IPS-18a (cell line): ENCODE measurements around the gene DLEC1.

Source experiments
- H3K27ac ChIP-seq: one replicate; pipeline ENCODE4 v1.5.1; 2013; ENCODE audit warnings: low read length
- H3K27me3 ChIP-seq: one replicate; pipeline ENCODE4 v1.6.1; 2013; ENCODE audit warnings: mild to moderate bottlenecking, low read length; ENCODE audit not compliant: control insufficient read depth, insufficient read depth
- H3K36me3 ChIP-seq: one replicate; pipeline ENCODE4 v1.6.1; 2013; ENCODE audit warnings: low read depth, low read length; ENCODE audit not compliant: control insufficient read depth
- H3K4me1 ChIP-seq: one replicate; pipeline ENCODE4 v1.6.1; 2013; ENCODE audit warnings: low read depth, low read length; ENCODE audit not compliant: control insufficient read depth
- H3K4me3 ChIP-seq: one replicate; pipeline ENCODE4 v1.5.1; 2013; ENCODE audit warnings: low read length
- H3K9ac ChIP-seq: one replicate; pipeline ENCODE4 v1.6.1; 2013; ENCODE audit warnings: mild to moderate bottlenecking, low read length, moderate library complexity
- H3K9me3 ChIP-seq: one replicate; pipeline ENCODE4 v1.6.1; 2013; ENCODE audit warnings: low read depth, low read length; ENCODE audit not compliant: control insufficient read depth

The DLEC1 gene

GRCh38 chr3:38109580-38110313 lies 70.7 kb downstream of the DLEC1 start:
- Histone ChIP-seq H3K4me1 (no peaks in the 10 kb centered on the region), H3K27ac (no peak overlapping the region), H3K36me3 (no peaks in the 10 kb centered on the region), H3K9me3 (peaks cover 3% of the 10 kb centered on the region), H3K27me3 (no peaks in the 10 kb centered on the region), H3K9ac (no peak overlapping the region), H3K4me3 (no peak overlapping the region)

- Histone ChIP-seq H3K36me3 (no peaks in the 10 kb centered on the region), H3K4me3 (no peak overlapping the region), H3K9me3 (no peaks in the 10 kb centered on the region), H3K9ac (no peak overlapping the region), H3K27ac (no peak overlapping the region), H3K4me1 (no peaks in the 10 kb centered on the region), H3K27me3 (no peaks in the 10 kb centered on the region)
These were observed 71.5 kb downstream of the DLEC1 start for GRCh38 chr3:38110314-38111050.

GRCh38 chr3:38111201-38111600 lies 72.2 kb downstream of the DLEC1 start:
- Histone ChIP-seq H3K4me1 (no peaks in the 10 kb centered on the region), H3K4me3 (no peak overlapping the region), H3K27ac (no peak overlapping the region), H3K36me3 (no peaks in the 10 kb centered on the region), H3K27me3 (no peaks in the 10 kb centered on the region), H3K9me3 (no peaks in the 10 kb centered on the region), H3K9ac (no peak overlapping the region)

GRCh38 chr3:38111696-38112377 lies 72.8 kb downstream of the DLEC1 start:
- Histone ChIP-seq H3K9ac (no peak overlapping the region), H3K36me3 (no peaks in the 10 kb centered on the region), H3K9me3 (no peaks in the 10 kb centered on the region), H3K4me1 (no peaks in the 10 kb centered on the region), H3K4me3 (no peak overlapping the region), H3K27ac (no peak overlapping the region), H3K27me3 (no peaks in the 10 kb centered on the region)

GRCh38 chr3:38112378-38112761 lies 73.4 kb downstream of the DLEC1 start:
- Histone ChIP-seq H3K9me3 (no peaks in the 10 kb centered on the region), H3K27ac (no peak overlapping the region), H3K36me3 (no peaks in the 10 kb centered on the region), H3K27me3 (no peaks in the 10 kb centered on the region), H3K9ac (no peak overlapping the region), H3K4me1 (no peaks in the 10 kb centered on the region), H3K4me3 (no peak overlapping the region)

GRCh38 chr3:38114052-38114874 lies 75.3 kb downstream of the DLEC1 start:
- H3K9ac ChIP-seq = no peak overlapping the region
- no peaks in the 10 kb centered on the region for H3K9me3 ChIP-seq
- H3K27me3 ChIP-seq = no peaks in the 10 kb centered on the region
- no peak overlapping the region for H3K27ac ChIP-seq
- H3K4me3 ChIP-seq = no peak overlapping the region
- H3K4me1 ChIP-seq = no peaks in the 10 kb centered on the region
- H3K36me3 ChIP-seq = no peaks in the 10 kb centered on the region

- Histone ChIP-seq H3K9ac (no peak overlapping the region), H3K4me1 (no peaks in the 10 kb centered on the region), H3K9me3 (no peaks in the 10 kb centered on the region), H3K4me3 (no peak overlapping the region), H3K27ac (no peak overlapping the region), H3K36me3 (no peaks in the 10 kb centered on the region), H3K27me3 (no peaks in the 10 kb centered on the region)
These were observed 76.1 kb downstream of the DLEC1 start for GRCh38 chr3:38114875-38115644.

- Histone ChIP-seq H3K27ac (no peak overlapping the region), H3K4me1 (no peaks in the 10 kb centered on the region), H3K36me3 (no peaks in the 10 kb centered on the region), H3K9me3 (no peaks in the 10 kb centered on the region), H3K4me3 (no peak overlapping the region), H3K27me3 (no peaks in the 10 kb centered on the region), H3K9ac (no peak overlapping the region)
These were observed 76.8 kb downstream of the DLEC1 start for GRCh38 chr3:38115645-38116427.

- no peaks in the 10 kb centered on the region for H3K4me1 ChIP-seq
- no peak overlapping the region for H3K9ac ChIP-seq
- H3K9me3 ChIP-seq = no peaks in the 10 kb centered on the region
- no peak overlapping the region for H3K4me3 ChIP-seq
- no peak overlapping the region for H3K27ac ChIP-seq
- peaks cover 3% of the 10 kb centered on the region for H3K36me3 ChIP-seq
- H3K27me3 ChIP-seq = no peaks in the 10 kb centered on the region
These were observed 77.6 kb downstream of the DLEC1 start for GRCh38 chr3:38116471-38117162.

- H3K4me3 ChIP-seq = no peak overlapping the region
- H3K36me3 ChIP-seq = peaks cover 5% of the 10 kb centered on the region
These were observed 78.2 kb downstream of the DLEC1 start for GRCh38 chr3:38117163-38117716.

More at GRCh38 chr3:38117163-38117716, 78.2 kb downstream of the DLEC1 start:
- no peaks in the 10 kb centered on the region for H3K4me1 ChIP-seq
- H3K9me3 ChIP-seq = no peaks in the 10 kb centered on the region
- H3K27me3 ChIP-seq = no peaks in the 10 kb centered on the region
- H3K27ac ChIP-seq = no peak overlapping the region
- no peak overlapping the region for H3K9ac ChIP-seq
